GM06990 (cell line): ENCODE data around the gene RAI14.
A peak's percentile ranks its signal among the peaks of the same experiment; 100 is the strongest.

Experiments
- DNase-seq: peaks from one replicate; pipeline ENCODE4 v3.0.0-alpha.2; 2011; ENCODE audit not compliant: insufficient read length; ENCODE audit errors: extremely low read depth
- H3K27me3 ChIP-seq: replicated peaks from 2 replicates; pipeline ENCODE4 v1.6.0; 2011; ENCODE audit warnings: low read length; ENCODE audit not compliant: control insufficient read depth, insufficient read depth
- H3K36me3 ChIP-seq: 2 replicates; pipeline ENCODE4 v1.5.1; 2011; ENCODE audit warnings: low read length; ENCODE audit not compliant: control insufficient read depth, insufficient read depth
- H3K4me3 ChIP-seq: replicated peaks from 2 replicates; pipeline ENCODE4 v1.5.1; 2011; ENCODE audit warnings: low read depth, mild to moderate bottlenecking, control low read depth, low read length
- CTCF ChIP-seq: IDR thresholded peaks from 2 replicates; pipeline ENCODE4 v1.5.1; 2011; ENCODE audit warnings: low read length, control low read depth, mild to moderate bottlenecking, inconsistent platforms; ENCODE audit not compliant: insufficient read depth, poor library complexity, severe bottlenecking

The RAI14 gene

GRCh38 chr5:34656001-34656699, at the start of gene RAI14:
Gene RAI14 (plus strand): TSS chr5:34656328. CDS start chr5:34686920, 30,592 bp downstream.
- H3K36me3 ChIP-seq, result no peaks in the 10 kb centered on the region
- no peaks in the 10 kb centered on the region; the same call in none of the 2 replicates for H3K27me3 ChIP-seq
- TF ChIP-seq CTCF, result no peak
- H3K4me3 ChIP-seq, result peak within 1 kb of the TSS; percentile 64
- peak; percentile 53 for DNase-seq

GRCh38 chr5:34608368-34608767, 47.8 kb upstream of the RAI14 start:
- H3K36me3 ChIP-seq, result no peaks in the 10 kb centered on the region
- no peak for TF ChIP-seq CTCF
- no peaks in the 10 kb centered on the region for H3K27me3 ChIP-seq
- H3K4me3 ChIP-seq, result no peak overlapping the region
- no peak for DNase-seq

GRCh38 chr5:34608859-34609648, 47.1 kb upstream of the RAI14 start:
- no peak for DNase-seq
- no peaks in the 10 kb centered on the region for H3K36me3 ChIP-seq
- H3K4me3 ChIP-seq, result no peak overlapping the region
- no peaks in the 10 kb centered on the region for H3K27me3 ChIP-seq
- TF ChIP-seq CTCF, result no peak

- Histone ChIP-seq H3K27me3 (no peaks in the 10 kb centered on the region), H3K36me3 (no peaks in the 10 kb centered on the region), H3K4me3 (no peak overlapping the region)
- no peak for TF ChIP-seq CTCF
- no peak for DNase-seq
Observed at GRCh38 chr5:34609951-34610441, 46.1 kb upstream of the RAI14 start.

GRCh38 chr5:34610546-34610945, 45.6 kb upstream of the RAI14 start:
- H3K27me3 ChIP-seq, result no peaks in the 10 kb centered on the region
- DNase-seq, result no peak
- no peaks in the 10 kb centered on the region for H3K36me3 ChIP-seq
- no peak for TF ChIP-seq CTCF
- no peak overlapping the region for H3K4me3 ChIP-seq
